Activated CD4-positive, alpha-beta memory T cell treated with anti-CD3 and anti-CD28 coated beads for 36 hours (primary cell): Measurements from ENCODE around the gene GRAMD2B. TPM values are rescaled to one million over a fixed set of nuclear protein-coding genes. Genes with fewer than 3 reads are reported as not detected.

Experiments
- CTCF ChIA-PET: fragments of 350-600 bp; sonication (Branson Sonifier 250); formaldehyde crosslinking; loops from one replicate; lab custom pipeline; 2021; ENCODE audit warnings: antibody characterized with exemption, inconsistent platforms; lab: Charles Lee
- POLR2A ChIA-PET: fragments of 350-600 bp; sonication (Branson Sonifier 250); formaldehyde crosslinking; loops from one replicate; lab custom pipeline; 2021; ENCODE audit warnings: antibody characterized with exemption; lab: Charles Lee
- DNase-seq: peaks from one replicate; pipeline ENCODE4 v3.0.0-alpha.2; 2020
- H3K27ac Mint-ChIP-seq: one replicate; pipeline ENCODE4 v1.8.0; 2021; ENCODE audit warnings: mixed read lengths
- H3K27me3 Mint-ChIP-seq: one replicate; pipeline ENCODE4 v1.8.0; 2021; ENCODE audit warnings: mixed read lengths
- H3K36me3 Mint-ChIP-seq: one replicate; pipeline ENCODE4 v1.8.0; 2021; ENCODE audit warnings: mixed read lengths
- H3K4me1 Mint-ChIP-seq: one replicate; pipeline ENCODE4 v1.8.0; 2021; ENCODE audit warnings: low read depth, mixed read lengths
- H3K4me3 Mint-ChIP-seq: one replicate; pipeline ENCODE4 v1.8.0; 2021; ENCODE audit warnings: mild to moderate bottlenecking, mixed read lengths
- H3K9me3 Mint-ChIP-seq: one replicate; pipeline ENCODE4 v1.8.0; 2021; ENCODE audit warnings: mixed read lengths
- intact Hi-C: fragments of 100-400 bp; cut with micrococcal nuclease; formaldehyde crosslinking; loops from one replicate; pipeline ENCODE4 v1.15.1; 2023
- total RNA-seq, 2 experiments: library from RNA; stranded (reverse); gene quantifications; one replicate each; pipeline ENCODE4 v1.2.3, GENCODE V29; 2021

Gene GRAMD2B
- total RNA-seq, 2 experiments from 2014 or later = 9.9 to 10.4 TPM

- no peaks in the 10 kb centered on the region for H3K36me3 Mint-ChIP-seq
- ChIA-PET POLR2A (no interaction called here), CTCF (no interaction called here)
- peaks cover 4% of the 10 kb centered on the region for H3K4me1 Mint-ChIP-seq
- DNase-seq = no peak
- H3K9me3 Mint-ChIP-seq = peaks cover 6% of the 10 kb centered on the region
- H3K27me3 Mint-ChIP-seq = peaks cover 9% of the 10 kb centered on the region
- intact Hi-C loops = no loop called here
- H3K4me3 Mint-ChIP-seq = no peak overlapping the region
- H3K27ac Mint-ChIP-seq = no peak overlapping the region
Measured at GRCh38 chr5:126415789-126416188, 7.4 kb upstream of the GRAMD2B start.

DNA sequence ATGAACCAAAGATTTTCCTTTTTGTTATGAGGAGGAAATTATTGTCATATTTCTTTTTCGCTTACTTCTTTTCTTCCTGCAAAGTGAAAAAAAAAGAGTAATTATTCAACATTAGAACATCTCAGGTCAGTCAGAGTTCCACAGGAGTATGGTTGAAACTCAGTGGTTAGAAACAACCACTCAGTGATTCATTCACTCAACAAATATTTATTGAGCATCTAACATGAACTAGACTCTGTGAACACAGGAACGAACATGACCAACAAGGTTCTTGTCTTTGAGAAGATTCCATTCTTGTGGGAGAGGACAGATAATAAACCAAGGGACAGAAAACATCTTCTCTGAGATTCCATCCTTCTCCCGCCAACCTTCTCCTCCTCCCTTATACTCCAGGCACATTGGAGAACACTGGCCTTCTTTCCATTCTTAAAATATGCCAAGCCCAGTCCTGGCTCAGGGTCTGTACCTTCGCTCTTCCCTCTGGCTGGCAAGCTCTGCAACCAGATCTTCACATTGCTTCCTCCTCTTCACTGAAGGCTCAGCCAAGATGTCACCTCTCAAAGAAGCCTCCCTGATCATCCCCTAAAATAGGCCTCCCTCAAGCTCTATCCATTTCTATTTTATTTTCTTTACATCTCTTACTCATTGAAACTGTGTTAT lies 6.8 kb upstream of the GRAMD2B start:
- Mint-ChIP-seq H3K4me1 (peaks cover 4% of the 10 kb centered on the region), H3K27ac (no peak overlapping the region), H3K27me3 (peaks cover 9% of the 10 kb centered on the region), H3K4me3 (no peak overlapping the region), H3K36me3 (no peaks in the 10 kb centered on the region), H3K9me3 (no peaks in the 10 kb centered on the region)
- intact Hi-C loops = no loop called here
- no peak for DNase-seq
- ChIA-PET CTCF (no interaction called here), POLR2A (no interaction called here)

DNA sequence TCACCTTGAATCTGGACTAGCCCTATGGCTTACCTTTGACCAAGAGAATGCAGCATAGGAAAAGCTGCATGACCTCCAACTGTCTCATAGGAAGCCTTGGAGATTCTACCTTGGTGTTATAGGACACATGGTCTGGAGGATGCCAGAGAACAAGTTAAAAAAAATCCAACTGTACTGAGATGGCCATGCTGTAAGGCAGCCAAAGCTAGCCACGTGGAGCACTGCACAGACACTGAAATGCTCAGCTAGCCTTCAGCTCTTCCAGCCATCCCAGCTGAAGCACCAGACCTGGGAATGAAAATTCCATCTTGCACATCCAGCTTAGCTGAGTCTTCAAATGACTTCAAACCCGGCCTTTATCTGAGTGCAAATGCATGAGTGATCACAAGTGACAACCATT lies 6.0 kb upstream of the GRAMD2B start:
- Mint-ChIP-seq H3K27me3 (peaks cover 9% of the 10 kb centered on the region), H3K27ac (no peak overlapping the region), H3K36me3 (no peaks in the 10 kb centered on the region), H3K9me3 (no peaks in the 10 kb centered on the region), H3K4me3 (no peak overlapping the region), H3K4me1 (peaks cover 4% of the 10 kb centered on the region)
- intact Hi-C loops = no loop called here
- CTCF ChIA-PET = no interaction called here
- DNase-seq = no peak
- POLR2A ChIA-PET = no interaction called here

DNA sequence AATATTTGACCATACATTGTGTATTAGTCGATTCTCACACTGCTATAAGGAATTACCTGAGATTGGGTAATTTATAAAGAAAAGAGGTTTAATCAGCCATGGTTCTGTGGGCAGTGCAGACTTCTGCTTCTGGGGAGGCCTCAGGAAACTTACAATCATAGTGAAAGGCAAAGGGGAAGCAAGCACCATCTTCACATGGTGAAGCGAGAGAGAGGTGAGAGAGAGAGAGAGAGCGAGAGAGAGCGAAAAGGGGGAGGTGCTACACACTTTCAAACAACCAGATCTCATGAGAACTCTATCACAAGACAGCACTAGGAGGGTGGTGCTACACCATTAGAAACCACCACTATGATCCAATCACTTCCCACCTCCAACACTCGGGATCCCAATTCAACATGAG lies 4.1 kb upstream of the GRAMD2B start:
- POLR2A ChIA-PET = no interaction called here
- peaks cover 2% of the 10 kb centered on the region for H3K27me3 Mint-ChIP-seq
- CTCF ChIA-PET = no interaction called here
- no peak overlapping the region for H3K27ac Mint-ChIP-seq
- intact Hi-C loops = no loop called here
- H3K4me1 Mint-ChIP-seq = peaks cover 15% of the 10 kb centered on the region
- no peaks in the 10 kb centered on the region for H3K36me3 Mint-ChIP-seq
- no peaks in the 10 kb centered on the region for H3K9me3 Mint-ChIP-seq
- H3K4me3 Mint-ChIP-seq = no peak overlapping the region
- DNase-seq = no peak

GRCh38 chr5:126428421-126428820 lies 5.2 kb downstream of the GRAMD2B start:
- POLR2A ChIA-PET = no interaction called here
- peaks cover 37% of the 10 kb centered on the region for H3K4me1 Mint-ChIP-seq
- H3K27ac Mint-ChIP-seq = no peak overlapping the region
- DNase-seq = no peak
- H3K27me3 Mint-ChIP-seq = no peaks in the 10 kb centered on the region
- intact Hi-C loops = no loop called here
- no peak overlapping the region for H3K4me3 Mint-ChIP-seq
- H3K36me3 Mint-ChIP-seq = peaks cover 19% of the 10 kb centered on the region
- H3K9me3 Mint-ChIP-seq = no peaks in the 10 kb centered on the region
- CTCF ChIA-PET = interaction anchor here (1.1 kb wide), 1 partner anchor 72 kb away, joined by 3 read pairs; no protein-coding TSS in a partner anchor

DNA sequence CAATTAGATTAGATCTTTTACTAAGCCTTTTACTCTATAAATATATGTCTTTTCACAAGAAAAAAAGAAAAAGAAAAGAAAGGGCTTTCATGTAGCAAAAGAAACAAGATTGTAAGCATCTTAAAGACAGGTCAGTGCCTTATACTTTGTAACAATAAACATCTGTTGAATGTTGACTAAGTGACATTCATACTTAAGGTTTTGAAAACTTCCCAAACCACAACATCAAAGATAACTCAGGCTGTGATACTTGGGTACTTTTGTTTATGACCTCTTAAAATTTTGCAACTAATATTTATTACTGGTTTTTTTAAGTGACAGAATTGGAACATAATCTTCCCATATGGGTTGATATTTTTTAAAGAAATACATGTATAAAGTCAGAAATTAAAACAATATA lies 7.4 kb downstream of the GRAMD2B start:
- CTCF ChIA-PET = no interaction called here

DNA sequence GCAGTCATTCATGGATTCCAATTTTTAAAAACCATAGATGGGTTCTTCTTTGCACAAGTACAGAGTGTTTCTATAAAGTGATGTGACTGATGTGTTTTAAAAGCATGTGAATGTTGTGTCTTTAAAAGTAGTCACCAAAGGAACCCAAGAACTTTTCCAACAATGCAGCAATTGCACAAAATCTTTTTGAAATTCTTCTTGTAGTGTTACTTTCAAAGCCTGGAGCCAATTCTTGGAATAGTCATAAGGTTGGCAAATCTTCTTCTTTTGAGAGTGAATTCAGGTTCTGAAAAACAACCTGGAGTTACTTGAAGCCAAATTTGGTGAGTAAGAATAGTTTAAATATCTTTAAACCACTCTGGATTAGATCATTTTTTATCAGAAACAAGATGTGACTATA lies 10.5 kb downstream of the GRAMD2B start:
- Mint-ChIP-seq H3K4me3 (no peak overlapping the region), H3K4me1 (peaks cover 21% of the 10 kb centered on the region), H3K27me3 (no peaks in the 10 kb centered on the region), H3K36me3 (peaks cover 23% of the 10 kb centered on the region), H3K27ac (no peak overlapping the region), H3K9me3 (no peaks in the 10 kb centered on the region)
- POLR2A ChIA-PET = interaction anchor here (1.3 to 1.4 kb wide), 2 partner anchors 10 to 16 kb away, joined by 3 to 4 read pairs; partner anchors contain the start of gene GRAMD2B
- CTCF ChIA-PET = interaction anchor here (0.6 kb wide), 1 partner anchor 49 kb away, joined by 3 read pairs; no protein-coding TSS in a partner anchor
- DNase-seq = no peak
- intact Hi-C loops = no loop called here

More for the DNA sequence above, 7.4 kb downstream of the GRAMD2B start:
- H3K27me3 Mint-ChIP-seq = no peaks in the 10 kb centered on the region
- no peak for DNase-seq
- no peaks in the 10 kb centered on the region for H3K9me3 Mint-ChIP-seq
- intact Hi-C loops = no loop called here
- H3K36me3 Mint-ChIP-seq = peaks cover 19% of the 10 kb centered on the region
- H3K4me1 Mint-ChIP-seq = peaks cover 19% of the 10 kb centered on the region
- no peak overlapping the region for H3K27ac Mint-ChIP-seq
- no peak overlapping the region for H3K4me3 Mint-ChIP-seq
- POLR2A ChIA-PET = no interaction called here

- H3K4me1 Mint-ChIP-seq = peaks cover 22% of the 10 kb centered on the region
- no peak overlapping the region for H3K27ac Mint-ChIP-seq
- intact Hi-C loops = no loop called here
- no peak overlapping the region for H3K4me3 Mint-ChIP-seq
- H3K27me3 Mint-ChIP-seq = no peaks in the 10 kb centered on the region
- peaks cover 18% of the 10 kb centered on the region for H3K36me3 Mint-ChIP-seq
- DNase-seq = no peak
- CTCF ChIA-PET = interaction anchor here (1.2 kb wide), 1 partner anchor 65 kb away, joined by 3 read pairs; no protein-coding TSS in a partner anchor
- no peaks in the 10 kb centered on the region for H3K9me3 Mint-ChIP-seq
- POLR2A ChIA-PET = no interaction called here
Measured at GRCh38 chr5:126435261-126435660, 12.1 kb downstream of the GRAMD2B start.

GRCh38 chr5:126435714-126436113 lies 12.5 kb downstream of the GRAMD2B start:
- no peak for DNase-seq
- intact Hi-C loops = no loop called here
- ChIA-PET POLR2A (no interaction called here), CTCF (no interaction called here)
- Mint-ChIP-seq H3K27ac (no peak overlapping the region), H3K27me3 (no peaks in the 10 kb centered on the region), H3K36me3 (peaks cover 18% of the 10 kb centered on the region), H3K4me1 (peaks cover 20% of the 10 kb centered on the region), H3K4me3 (no peak overlapping the region), H3K9me3 (no peaks in the 10 kb centered on the region)

- DNase-seq = no peak
- POLR2A ChIA-PET = interaction anchor here (1.1 to 3.2 kb wide), 4 partner anchors 9 to 77 kb away, joined by 3 to 20 read pairs (median 8); partner anchors contain the start of gene GRAMD2B
- H3K4me1 Mint-ChIP-seq = peaks cover 25% of the 10 kb centered on the region
- H3K4me3 Mint-ChIP-seq = no peak overlapping the region
- intact Hi-C loops = loop anchor here (1.0 kb wide), 2 partner anchors 9 to 14 kb away; partner anchors contain the start of gene GRAMD2B
- H3K9me3 Mint-ChIP-seq = no peaks in the 10 kb centered on the region
- H3K27me3 Mint-ChIP-seq = no peaks in the 10 kb centered on the region
- H3K36me3 Mint-ChIP-seq = peaks cover 18% of the 10 kb centered on the region
- peak overlapping the region; percentile 82 for H3K27ac Mint-ChIP-seq
- CTCF ChIA-PET = interaction anchor here (0.5 to 1.8 kb wide), 3 partner anchors 9 to 850 kb away, joined by 3 to 6 read pairs (median 6); no protein-coding TSS in a partner anchor
Measured at GRCh38 chr5:126437721-126438120, 14.5 kb downstream of the GRAMD2B start.

DNA sequence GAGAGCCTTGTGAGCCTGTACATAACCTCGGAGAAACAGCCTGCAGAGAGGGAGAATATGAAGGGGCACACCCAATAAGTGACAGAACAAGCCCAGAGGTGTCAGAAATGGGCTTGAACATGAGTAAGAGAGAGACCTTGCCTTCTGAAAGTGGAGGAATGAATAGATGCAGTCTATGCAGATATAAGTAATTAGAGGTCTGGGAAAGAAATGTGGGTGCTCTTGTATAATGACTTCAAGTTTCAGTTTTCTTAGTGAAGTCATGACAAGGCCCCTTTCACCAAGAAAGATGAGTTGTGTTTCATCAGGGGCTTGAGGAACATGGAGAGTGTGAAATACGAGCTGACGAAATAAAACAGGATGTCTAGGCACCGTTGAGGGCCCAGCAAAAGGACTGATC lies 15.1 kb downstream of the GRAMD2B start:
- Mint-ChIP-seq H3K9me3 (no peaks in the 10 kb centered on the region), H3K4me3 (peak overlapping the region; percentile 9), H3K27ac (peak overlapping the region; percentile 82), H3K4me1 (peaks cover 29% of the 10 kb centered on the region), H3K36me3 (peaks cover 17% of the 10 kb centered on the region), H3K27me3 (no peaks in the 10 kb centered on the region)
- DNase-seq = peak; percentile 42
- intact Hi-C loops = loop anchor here (1.0 kb wide), 2 partner anchors 8 to 15 kb away; partner anchors contain the start of gene GRAMD2B
- ChIA-PET POLR2A (interaction anchor here (1.1 to 3.2 kb wide), 4 partner anchors 8 to 78 kb away, joined by 3 to 20 read pairs (median 8); partner anchors contain the start of gene GRAMD2B), CTCF (interaction anchor here (0.5 to 1.8 kb wide), 4 partner anchors 8 to 850 kb away, joined by 3 to 6 read pairs (median 4); no protein-coding TSS in a partner anchor)

GRCh38 chr5:126438868-126439267 lies 15.7 kb downstream of the GRAMD2B start:
- Mint-ChIP-seq H3K27ac (peak overlapping the region; percentile 82), H3K4me1 (peaks cover 35% of the 10 kb centered on the region), H3K27me3 (no peaks in the 10 kb centered on the region), H3K9me3 (no peaks in the 10 kb centered on the region), H3K36me3 (peaks cover 18% of the 10 kb centered on the region), H3K4me3 (no peak overlapping the region)
- no peak for DNase-seq
- intact Hi-C loops = loop anchor here (1.0 kb wide), 2 partner anchors 7 to 16 kb away; partner anchors contain the start of gene GRAMD2B
- CTCF ChIA-PET = interaction anchor here (1.1 to 1.8 kb wide), 2 partner anchors 8 to 61 kb away, joined by 3 to 6 read pairs; no protein-coding TSS in a partner anchor
- POLR2A ChIA-PET = interaction anchor here (1.8 to 3.2 kb wide), 3 partner anchors 7 to 15 kb away, joined by 6 to 20 read pairs (median 10); partner anchors contain the start of gene GRAMD2B
